ENCODE measurements around the gene RFX4. TPM values are rescaled to one million over a fixed set of nuclear protein-coding genes. Genes with fewer than 3 reads are reported as not detected.

The RFX4 gene
- total RNA-seq, 1 donor from 2014 or later, result 3.4 TPM

DNA sequence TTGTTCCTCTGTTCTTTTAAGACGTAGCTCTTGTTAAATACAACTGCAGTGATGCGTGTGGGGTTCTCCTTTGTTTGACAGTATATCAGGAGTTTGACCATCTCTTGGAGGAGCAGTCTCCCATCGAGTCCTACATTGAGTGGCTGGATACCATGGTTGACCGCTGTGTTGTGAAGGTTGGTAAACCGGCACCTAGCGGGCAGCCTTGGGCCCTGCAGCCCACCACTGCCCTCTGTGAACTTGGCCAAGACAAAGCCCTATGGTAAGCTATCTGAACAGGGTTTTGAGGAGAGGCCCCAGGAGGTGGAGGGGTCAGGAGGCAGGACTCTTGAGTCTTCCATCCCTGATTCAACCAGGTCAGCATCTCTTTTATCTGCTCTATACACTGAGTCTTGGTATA lies 137.1 kb downstream of the RFX4 start:
- TF ChIP-seq EZH2 (IDR thresholded peaks at IDR 0.05), result no peak
- TF ChIP-seq CTCF (IDR thresholded peaks at IDR 0.05), result no peak
- no peak for TF ChIP-seq EZH2phosphoT487 (IDR thresholded peaks at IDR 0.05)
- peaks cover 50% of the 10 kb centered on the region for H3K4me1 ChIP-seq
- no peaks in the 10 kb centered on the region for H3K36me3 ChIP-seq
- Mint-ChIP-seq H3K27ac (no peak overlapping the region), H3K4me1 (peaks cover 41% of the 10 kb centered on the region), H3K36me3 (peaks cover 71% of the 10 kb centered on the region), H3K4me3 (no peak overlapping the region), H3K27me3 (ENCODE audit: insufficient read depth, low read depth) (peaks cover 3% of the 10 kb centered on the region), H3K9me3 (no peaks in the 10 kb centered on the region)
- H3K79me2 ChIP-seq (ENCODE audit: low read depth), result no peaks in the 10 kb centered on the region
- H3K4me3 ChIP-seq, result no peak overlapping the region
- H3K9ac ChIP-seq, result no peak overlapping the region
- no peak overlapping the region for H2AFZ ChIP-seq (replicated peaks)
- H4K20me1 ChIP-seq (ENCODE audit: low read depth), result no peaks in the 10 kb centered on the region
- no peak overlapping the region for H3K27ac ChIP-seq
- no peak for DNase-seq (ENCODE audit: low spot score)
- H3K27me3 ChIP-seq, result no peaks in the 10 kb centered on the region
- peaks cover 42% of the 10 kb centered on the region for H3F3A ChIP-seq (ENCODE audit: low read depth)
- no peaks in the 10 kb centered on the region for H3K9me3 ChIP-seq (ENCODE audit: low read depth)
- no peak overlapping the region for H3K4me2 ChIP-seq

DNA sequence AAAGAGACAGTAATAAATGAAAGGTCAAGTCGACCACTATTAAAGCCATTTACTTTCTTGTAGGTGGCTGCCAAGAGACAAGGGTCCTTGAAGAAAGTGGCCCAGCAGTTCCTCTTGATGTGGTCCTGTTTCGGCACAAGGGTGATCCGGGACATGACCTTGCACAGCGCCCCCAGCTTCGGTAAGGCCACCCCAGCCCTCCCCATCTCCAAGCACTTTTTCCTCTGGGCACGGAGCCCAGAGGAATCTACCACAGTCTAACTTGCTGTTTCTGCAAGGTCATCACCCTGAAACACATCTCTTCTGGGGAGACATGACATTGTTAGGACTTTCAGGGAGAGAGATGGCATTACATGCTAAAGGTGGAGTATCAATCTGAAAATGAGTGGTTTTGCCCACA lies 137.9 kb downstream of the RFX4 start:
- Histone ChIP-seq H3K4me2 (no peak overlapping the region), H3K9me3 (ENCODE audit: low read depth) (no peaks in the 10 kb centered on the region), H4K20me1 (ENCODE audit: low read depth) (no peaks in the 10 kb centered on the region), H3K27me3 (no peaks in the 10 kb centered on the region), H3K79me2 (ENCODE audit: low read depth) (no peaks in the 10 kb centered on the region), H3K4me3 (no peak overlapping the region), H3K27ac (no peak overlapping the region), H3K9ac (no peak overlapping the region), H3K4me1 (peaks cover 42% of the 10 kb centered on the region), H3K36me3 (no peaks in the 10 kb centered on the region), H3F3A (ENCODE audit: low read depth) (peaks cover 50% of the 10 kb centered on the region), H2AFZ (replicated peaks) (no peak overlapping the region)
- Mint-ChIP-seq H3K4me1 (peaks cover 37% of the 10 kb centered on the region), H3K36me3 (peaks cover 68% of the 10 kb centered on the region), H3K27me3 (ENCODE audit: insufficient read depth, low read depth) (no peaks in the 10 kb centered on the region), H3K9me3 (no peaks in the 10 kb centered on the region), H3K27ac (peak overlapping the region; percentile 78), H3K4me3 (no peak overlapping the region)
- no peak for DNase-seq (ENCODE audit: low spot score)
- TF ChIP-seq EZH2phosphoT487 (IDR thresholded peaks at IDR 0.05), result no peak

GRCh38 chr12:106721915-106722314 lies 139.1 kb downstream of the RFX4 start:
- Histone ChIP-seq H3F3A (ENCODE audit: low read depth) (peaks cover 50% of the 10 kb centered on the region), H3K36me3 (no peaks in the 10 kb centered on the region), H3K4me2 (peak overlapping the region; percentile 58), H3K9me3 (ENCODE audit: low read depth) (no peaks in the 10 kb centered on the region), H3K4me3 (no peak overlapping the region), H3K79me2 (ENCODE audit: low read depth) (no peaks in the 10 kb centered on the region), H4K20me1 (ENCODE audit: low read depth) (no peaks in the 10 kb centered on the region), H3K27me3 (no peaks in the 10 kb centered on the region), H3K27ac (peak overlapping the region; percentile 82), H3K4me1 (peaks cover 42% of the 10 kb centered on the region), H3K9ac (no peak overlapping the region), H2AFZ (replicated peaks) (no peak overlapping the region)
- Mint-ChIP-seq H3K27ac (no peak overlapping the region), H3K36me3 (peaks cover 61% of the 10 kb centered on the region), H3K9me3 (no peaks in the 10 kb centered on the region), H3K4me3 (no peak overlapping the region), H3K4me1 (peaks cover 37% of the 10 kb centered on the region), H3K27me3 (ENCODE audit: insufficient read depth, low read depth) (no peaks in the 10 kb centered on the region)
- no peak for DNase-seq (ENCODE audit: low spot score)
- TF ChIP-seq EZH2phosphoT487 (IDR thresholded peaks at IDR 0.05) (no peak), EZH2 (IDR thresholded peaks at IDR 0.05) (no peak), CTCF (IDR thresholded peaks at IDR 0.05) (no peak)

- peak overlapping the region; percentile 4 for H3K4me3 Mint-ChIP-seq
- peak overlapping the region; percentile 8 for H3K4me3 ChIP-seq
- TF ChIP-seq CTCF (IDR thresholded peaks at IDR 0.05) (peak; percentile 51), EZH2phosphoT487 (IDR thresholded peaks at IDR 0.05) (no peak)
- peak overlapping the region; percentile 82 for H3K27ac ChIP-seq
- H3K4me1 Mint-ChIP-seq, result peaks cover 37% of the 10 kb centered on the region
- H3K27me3 ChIP-seq, result no peaks in the 10 kb centered on the region
- DNase-seq (ENCODE audit: low spot score), result peak; percentile 76
- H3K9me3 ChIP-seq (ENCODE audit: low read depth), result peaks cover 5% of the 10 kb centered on the region
- no peak overlapping the region for H2AFZ ChIP-seq (replicated peaks)
- no peaks in the 10 kb centered on the region for H4K20me1 ChIP-seq (ENCODE audit: low read depth)
- H3K4me1 ChIP-seq, result peaks cover 42% of the 10 kb centered on the region
- H3K36me3 Mint-ChIP-seq, result peaks cover 63% of the 10 kb centered on the region
- no peaks in the 10 kb centered on the region for H3K79me2 ChIP-seq (ENCODE audit: low read depth)
- no peak overlapping the region for H3K9ac ChIP-seq
- H3K36me3 ChIP-seq, result no peaks in the 10 kb centered on the region
- H3K27ac Mint-ChIP-seq, result peak overlapping the region; percentile 10
- H3F3A ChIP-seq (ENCODE audit: low read depth), result peaks cover 50% of the 10 kb centered on the region
- no peaks in the 10 kb centered on the region for H3K27me3 Mint-ChIP-seq (ENCODE audit: insufficient read depth, low read depth)
- peak overlapping the region; percentile 58 for H3K4me2 ChIP-seq
- H3K9me3 Mint-ChIP-seq, result no peaks in the 10 kb centered on the region
These were observed 140.0 kb downstream of the RFX4 start for GRCh38 chr12:106722837-106723236.

All from neural progenitor cell (in vitro differentiated cells).